NCI-H2196 treated with DMSO at 0.1 percent for 48 hours (cell line): ENCODE measurements around the gene SLC48A1.

Experiments used
- DNase-seq: peaks from one replicate; lab custom pipeline; 2025; ENCODE audit not compliant: unreplicated experiment; lab: John Stamatoyannopoulos, UW

The SLC48A1 gene

GRCh38 chr12:47776471-47777143 lies 3.6 kb downstream of the SLC48A1 start:
- DNase-seq: no peak

GRCh38 chr12:47777151-47777550 lies 4.1 kb downstream of the SLC48A1 start:
- DNase-seq: no peak

GRCh38 chr12:47777741-47778558 lies 4.9 kb downstream of the SLC48A1 start:
- peak; percentile 47 for DNase-seq

- DNase-seq: no peak
Observed at GRCh38 chr12:47778881-47779280, 5.8 kb downstream of the SLC48A1 start.

GRCh38 chr12:47779301-47779942 lies 6.4 kb downstream of the SLC48A1 start:
- DNase-seq: peak; percentile 68

GRCh38 chr12:47779943-47780504 lies 7.0 kb downstream of the SLC48A1 start:
- no peak for DNase-seq

GRCh38 chr12:47781479-47782371 lies 8.7 kb downstream of the SLC48A1 start:
- no peak for DNase-seq

- no peak for DNase-seq
Observed at GRCh38 chr12:47782372-47782770, 9.3 kb downstream of the SLC48A1 start.

GRCh38 chr12:47783024-47783755 lies 10.2 kb downstream of the SLC48A1 start:
- no peak for DNase-seq

GRCh38 chr12:47783821-47784819 lies 11.1 kb downstream of the SLC48A1 start:
- DNase-seq: no peak

- no peak for DNase-seq
Observed at GRCh38 chr12:47785036-47785886, 12.2 kb downstream of the SLC48A1 start.

GRCh38 chr12:47785887-47786661 lies 13.0 kb downstream of the SLC48A1 start:
- no peak for DNase-seq

GRCh38 chr12:47786662-47787280 lies 13.7 kb downstream of the SLC48A1 start:
- no peak for DNase-seq

GRCh38 chr12:47787596-47788319 lies 14.7 kb downstream of the SLC48A1 start:
- DNase-seq: no peak

GRCh38 chr12:47789141-47789540 lies 16.1 kb downstream of the SLC48A1 start:
- DNase-seq: no peak
